HEK293 (cell line): Measurements from ENCODE around the gene ING1.

Source experiments
- CTCF ChIA-PET: fragments of 350-600 bp; formaldehyde crosslinking; extraction: SDS; loops from one replicate; lab custom pipeline; 2021; ENCODE audit warnings: antibody characterized with exemption; lab: Yijun Ruan, JAX
- POLR2A ChIA-PET: fragments of 300-600 bp; formaldehyde crosslinking; extraction: SDS; loops from one replicate; lab custom pipeline; 2020; ENCODE audit warnings: antibody characterized with exemption, inconsistent platforms; lab: Yijun Ruan, JAX
- H3K27ac ChIP-seq: fragments of 200-500 bp; sonication (Bioruptor generic); 2 replicates; pipeline ENCODE4 v1.5.1; 2014; ENCODE audit warnings: low read depth, low read length, control low read depth, inconsistent platforms; ENCODE audit errors: extremely low read depth
- H3K36me3 ChIP-seq, 2 experiments: fragments of 200-500 bp in 1 of 2; sonication (Bioruptor generic) in 1 of 2; 1 replicate in 1 of 2; 2 replicates in 1 of 2; pipeline ENCODE4 v1.5.1; 2014 to 2017; ENCODE audit warnings: inconsistent platforms in 2 of 2, low read length in 2 of 2; ENCODE audit not compliant: control insufficient read depth in 2 of 2, insufficient read depth in 1 of 2
- H3K4me1 ChIP-seq: fragments of 200-500 bp; sonication (Bioruptor generic); 2 replicates; pipeline ENCODE4 v1.5.1; 2014; ENCODE audit warnings: mild to moderate bottlenecking, low read length, inconsistent platforms; ENCODE audit not compliant: control insufficient read depth, insufficient read depth
- H3K4me3 ChIP-seq: 2 replicates; pipeline ENCODE4 v1.5.1; 2011; ENCODE audit warnings: low read depth, mild to moderate bottlenecking, control low read depth, low read length, moderate library complexity
- H3K9me3 ChIP-seq: fragments of 200-500 bp; sonication (Bioruptor generic); 2 replicates; pipeline ENCODE4 v1.5.1; 2014; ENCODE audit warnings: low read depth, low read length, inconsistent platforms; ENCODE audit not compliant: control insufficient read depth, insufficient read depth
- PATZ1 ChIP-seq: fragments of 450-650 bp; formaldehyde crosslinking; IDR thresholded peaks from 2 replicates; pipeline ENCODE4 v1.5.1; 2016; ENCODE audit warnings: missing biosample characterization, missing genetic modification characterization
- YY1 ChIP-seq: fragments of 450-650 bp; formaldehyde crosslinking; IDR thresholded peaks from 2 replicates; pipeline ENCODE4 v1.5.1; 2018; ENCODE audit warnings: missing biosample characterization, missing genetic modification characterization
- ZIC2 ChIP-seq: fragments of 450-650 bp; formaldehyde crosslinking; IDR thresholded peaks from 2 replicates; pipeline ENCODE4 v1.5.1; 2016; ENCODE audit warnings: missing biosample characterization, missing genetic modification characterization
- ZNF138 ChIP-seq: fragments of 450-650 bp; formaldehyde crosslinking; IDR thresholded peaks from 2 replicates; pipeline ENCODE4 v1.5.1; 2016; ENCODE audit warnings: missing biosample characterization, missing genetic modification characterization, borderline replicate concordance
- ZNF16 ChIP-seq: fragments of 450-650 bp; formaldehyde crosslinking; IDR thresholded peaks from 2 replicates; pipeline ENCODE4 v1.5.1; 2016; ENCODE audit warnings: low read depth, missing biosample characterization, missing genetic modification characterization
- ZNF416 ChIP-seq: fragments of 450-650 bp; formaldehyde crosslinking; IDR thresholded peaks from 2 replicates; pipeline ENCODE4 v1.5.1; 2016; ENCODE audit warnings: missing biosample characterization, missing genetic modification characterization
- ZNF426 ChIP-seq: fragments of 450-650 bp; formaldehyde crosslinking; IDR thresholded peaks from 2 replicates; pipeline ENCODE4 v1.5.1; 2017; ENCODE audit warnings: missing biosample characterization, missing genetic modification characterization, mild to moderate bottlenecking, inconsistent platforms, moderate library complexity
- ZNF580 ChIP-seq: fragments of 450-650 bp; formaldehyde crosslinking; IDR thresholded peaks from 2 replicates; pipeline ENCODE4 v1.5.1; 2016; ENCODE audit warnings: missing biosample characterization, missing genetic modification characterization
- ZNF585B ChIP-seq: fragments of 450-650 bp; formaldehyde crosslinking; IDR thresholded peaks from 2 replicates; pipeline ENCODE4 v1.5.1; 2016; ENCODE audit warnings: missing biosample characterization, missing genetic modification characterization
- ZNF623 ChIP-seq: fragments of 450-650 bp; formaldehyde crosslinking; IDR thresholded peaks from 2 replicates; pipeline ENCODE4 v1.5.1; 2016; ENCODE audit warnings: missing biosample characterization, missing genetic modification characterization
- ZNF639 ChIP-seq: fragments of 450-650 bp; formaldehyde crosslinking; IDR thresholded peaks from 2 replicates; pipeline ENCODE4 v1.5.1; 2016; ENCODE audit warnings: missing biosample characterization, missing genetic modification characterization
- ZNF645 ChIP-seq: fragments of 450-650 bp; formaldehyde crosslinking; IDR thresholded peaks from 2 replicates; pipeline ENCODE4; 2016; ENCODE audit warnings: missing biosample characterization, missing genetic modification characterization
- ZNF791 ChIP-seq: fragments of 450-650 bp; formaldehyde crosslinking; IDR thresholded peaks from 2 replicates; pipeline ENCODE4 v1.5.1; 2016; ENCODE audit warnings: missing biosample characterization, missing genetic modification characterization
- ZNF830 ChIP-seq: fragments of 450-650 bp; IDR thresholded peaks from 2 replicates; pipeline ENCODE4 v1.5.0; 2018; ENCODE audit warnings: missing biosample characterization, missing genetic modification characterization, low read depth, mild to moderate bottlenecking, moderate library complexity
- ZSCAN30 ChIP-seq: fragments of 450-650 bp; IDR thresholded peaks from 2 replicates; pipeline ENCODE4 v1.5.1; 2018; ENCODE audit warnings: missing biosample characterization, mild to moderate bottlenecking, missing genetic modification characterization, moderate library complexity
- TF ChIP-seq, protein P1 (sequence below): fragments of 450-650 bp; formaldehyde crosslinking; IDR thresholded peaks from 2 replicates; pipeline ENCODE4 v1.5.1; 2016; ENCODE audit warnings: missing biosample characterization, missing genetic modification characterization
- TF ChIP-seq, protein P2 (sequence below): fragments of 450-650 bp; formaldehyde crosslinking; IDR thresholded peaks from 2 replicates; pipeline ENCODE4 v1.5.1; 2017; ENCODE audit warnings: missing biosample characterization, missing genetic modification characterization
- TF ChIP-seq, protein P3 (sequence below): fragments of 450-650 bp; formaldehyde crosslinking; IDR thresholded peaks from 2 replicates; pipeline ENCODE4 v1.5.1; 2016; ENCODE audit warnings: missing biosample characterization, missing genetic modification characterization
- TF ChIP-seq, protein P4 (sequence below): fragments of 450-650 bp; formaldehyde crosslinking; conservative IDR thresholded peaks from 2 replicates; pipeline ENCODE4 v1.5.1; 2016; ENCODE audit warnings: low read depth, missing biosample characterization, missing genetic modification characterization

Gene ING1

DNA sequence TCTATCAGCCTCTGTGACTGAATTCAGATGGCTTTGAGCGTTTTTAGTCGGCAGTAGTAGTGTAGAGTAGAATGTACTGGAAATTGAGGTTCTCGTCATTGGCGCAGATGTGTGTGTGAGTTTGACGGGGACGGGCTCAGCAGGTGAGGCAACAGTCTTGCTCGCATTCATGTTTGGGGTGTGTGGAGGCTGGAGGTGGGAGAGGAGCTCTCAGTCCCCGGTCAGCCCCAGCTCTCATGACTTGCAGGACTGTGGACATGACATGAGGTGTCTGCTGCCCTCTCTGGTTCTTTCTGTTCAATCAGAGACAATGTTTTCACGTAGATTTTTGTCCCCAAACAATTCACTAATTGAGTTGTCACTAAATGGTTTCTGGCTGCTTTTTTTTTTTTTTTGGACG is 57.2 kb downstream of the ING1 start:
- POLR2A ChIA-PET: interaction anchor here (1.2 kb wide), 1 partner anchor 55 kb away, joined by 5 read pairs; no protein-coding TSS in a partner anchor
- Histone ChIP-seq H3K4me3 (no peak overlapping the region), H3K4me1 (no peaks in the 10 kb centered on the region)
- TF ChIP-seq ZNF791 (tag by site-specific recombination): no peak
- TF ChIP-seq ZNF830 (tag by site-specific recombination): no peak
- TF ChIP-seq YY1 (tag by site-specific recombination): no peak
- TF ChIP-seq ZNF580 (tag by site-specific recombination): no peak
- TF ChIP-seq, protein P1, sequence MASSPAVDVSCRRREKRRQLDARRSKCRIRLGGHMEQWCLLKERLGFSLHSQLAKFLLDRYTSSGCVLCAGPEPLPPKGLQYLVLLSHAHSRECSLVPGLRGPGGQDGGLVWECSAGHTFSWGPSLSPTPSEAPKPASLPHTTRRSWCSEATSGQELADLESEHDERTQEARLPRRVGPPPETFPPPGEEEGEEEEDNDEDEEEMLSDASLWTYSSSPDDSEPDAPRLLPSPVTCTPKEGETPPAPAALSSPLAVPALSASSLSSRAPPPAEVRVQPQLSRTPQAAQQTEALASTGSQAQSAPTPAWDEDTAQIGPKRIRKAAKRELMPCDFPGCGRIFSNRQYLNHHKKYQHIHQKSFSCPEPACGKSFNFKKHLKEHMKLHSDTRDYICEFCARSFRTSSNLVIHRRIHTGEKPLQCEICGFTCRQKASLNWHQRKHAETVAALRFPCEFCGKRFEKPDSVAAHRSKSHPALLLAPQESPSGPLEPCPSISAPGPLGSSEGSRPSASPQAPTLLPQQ: no peak
- no peak for TF ChIP-seq ZIC2
- no peak for TF ChIP-seq PATZ1
- TF ChIP-seq, protein P2, sequence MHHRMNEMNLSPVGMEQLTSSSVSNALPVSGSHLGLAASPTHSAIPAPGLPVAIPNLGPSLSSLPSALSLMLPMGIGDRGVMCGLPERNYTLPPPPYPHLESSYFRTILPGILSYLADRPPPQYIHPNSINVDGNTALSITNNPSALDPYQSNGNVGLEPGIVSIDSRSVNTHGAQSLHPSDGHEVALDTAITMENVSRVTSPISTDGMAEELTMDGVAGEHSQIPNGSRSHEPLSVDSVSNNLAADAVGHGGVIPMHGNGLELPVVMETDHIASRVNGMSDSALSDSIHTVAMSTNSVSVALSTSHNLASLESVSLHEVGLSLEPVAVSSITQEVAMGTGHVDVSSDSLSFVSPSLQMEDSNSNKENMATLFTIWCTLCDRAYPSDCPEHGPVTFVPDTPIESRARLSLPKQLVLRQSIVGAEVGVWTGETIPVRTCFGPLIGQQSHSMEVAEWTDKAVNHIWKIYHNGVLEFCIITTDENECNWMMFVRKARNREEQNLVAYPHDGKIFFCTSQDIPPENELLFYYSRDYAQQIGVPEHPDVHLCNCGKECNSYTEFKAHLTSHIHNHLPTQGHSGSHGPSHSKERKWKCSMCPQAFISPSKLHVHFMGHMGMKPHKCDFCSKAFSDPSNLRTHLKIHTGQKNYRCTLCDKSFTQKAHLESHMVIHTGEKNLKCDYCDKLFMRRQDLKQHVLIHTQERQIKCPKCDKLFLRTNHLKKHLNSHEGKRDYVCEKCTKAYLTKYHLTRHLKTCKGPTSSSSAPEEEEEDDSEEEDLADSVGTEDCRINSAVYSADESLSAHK (tag by site-specific recombination): no peak
- TF ChIP-seq ZNF585B (tag by site-specific recombination): no peak
- TF ChIP-seq, protein P3, sequence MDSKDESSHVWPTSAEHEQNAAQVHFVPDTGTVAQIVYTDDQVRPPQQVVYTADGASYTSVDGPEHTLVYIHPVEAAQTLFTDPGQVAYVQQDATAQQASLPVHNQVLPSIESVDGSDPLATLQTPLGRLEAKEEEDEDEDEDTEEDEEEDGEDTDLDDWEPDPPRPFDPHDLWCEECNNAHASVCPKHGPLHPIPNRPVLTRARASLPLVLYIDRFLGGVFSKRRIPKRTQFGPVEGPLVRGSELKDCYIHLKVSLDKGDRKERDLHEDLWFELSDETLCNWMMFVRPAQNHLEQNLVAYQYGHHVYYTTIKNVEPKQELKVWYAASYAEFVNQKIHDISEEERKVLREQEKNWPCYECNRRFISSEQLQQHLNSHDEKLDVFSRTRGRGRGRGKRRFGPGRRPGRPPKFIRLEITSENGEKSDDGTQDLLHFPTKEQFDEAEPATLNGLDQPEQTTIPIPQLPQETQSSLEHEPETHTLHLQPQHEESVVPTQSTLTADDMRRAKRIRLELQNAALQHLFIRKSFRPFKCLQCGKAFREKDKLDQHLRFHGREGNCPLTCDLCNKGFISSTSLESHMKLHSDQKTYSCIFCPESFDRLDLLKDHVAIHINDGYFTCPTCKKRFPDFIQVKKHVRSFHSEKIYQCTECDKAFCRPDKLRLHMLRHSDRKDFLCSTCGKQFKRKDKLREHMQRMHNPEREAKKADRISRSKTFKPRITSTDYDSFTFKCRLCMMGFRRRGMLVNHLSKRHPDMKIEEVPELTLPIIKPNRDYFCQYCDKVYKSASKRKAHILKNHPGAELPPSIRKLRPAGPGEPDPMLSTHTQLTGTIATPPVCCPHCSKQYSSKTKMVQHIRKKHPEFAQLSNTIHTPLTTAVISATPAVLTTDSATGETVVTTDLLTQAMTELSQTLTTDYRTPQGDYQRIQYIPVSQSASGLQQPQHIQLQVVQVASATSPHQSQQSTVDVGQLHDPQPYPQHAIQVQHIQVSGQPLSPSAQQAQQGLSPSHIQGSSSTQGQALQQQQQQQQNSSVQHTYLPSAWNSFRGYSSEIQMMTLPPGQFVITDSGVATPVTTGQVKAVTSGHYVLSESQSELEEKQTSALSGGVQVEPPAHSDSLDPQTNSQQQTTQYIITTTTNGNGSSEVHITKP: no peak
- no peak for TF ChIP-seq ZNF16 (tag by site-specific recombination)
- TF ChIP-seq ZNF416 (tag by site-specific recombination): no peak
- TF ChIP-seq, all 188 proteins: peak for 0
- CTCF ChIA-PET: no interaction called here
- H3K9me3 ChIP-seq: no peaks in the 10 kb centered on the region
- H3K36me3 ChIP-seq: no peaks in the 10 kb centered on the region
- H3K27ac ChIP-seq: no peak overlapping the region

DNA sequence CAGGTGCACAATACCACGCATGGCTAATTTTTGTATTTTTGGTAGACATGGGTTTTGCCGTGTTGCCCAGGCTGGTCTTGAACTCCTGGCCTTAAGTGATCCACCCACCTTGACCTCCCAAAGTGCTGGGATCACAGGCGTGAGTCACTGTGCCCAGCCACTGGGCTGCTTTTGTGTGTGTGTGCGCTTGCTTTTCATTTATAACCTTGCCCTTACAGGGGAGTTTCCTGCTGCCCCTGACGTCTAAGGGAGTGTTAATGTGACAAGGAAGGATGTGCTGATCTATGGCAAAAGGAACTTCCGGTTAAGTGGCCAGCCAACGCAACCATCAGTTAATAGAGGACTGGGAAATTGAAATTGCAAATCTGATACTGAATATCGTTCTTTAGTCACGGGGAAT is 57.7 kb downstream of the ING1 start:
- no peaks in the 10 kb centered on the region for H3K4me1 ChIP-seq
- POLR2A ChIA-PET: no interaction called here
- TF ChIP-seq, protein P4, sequence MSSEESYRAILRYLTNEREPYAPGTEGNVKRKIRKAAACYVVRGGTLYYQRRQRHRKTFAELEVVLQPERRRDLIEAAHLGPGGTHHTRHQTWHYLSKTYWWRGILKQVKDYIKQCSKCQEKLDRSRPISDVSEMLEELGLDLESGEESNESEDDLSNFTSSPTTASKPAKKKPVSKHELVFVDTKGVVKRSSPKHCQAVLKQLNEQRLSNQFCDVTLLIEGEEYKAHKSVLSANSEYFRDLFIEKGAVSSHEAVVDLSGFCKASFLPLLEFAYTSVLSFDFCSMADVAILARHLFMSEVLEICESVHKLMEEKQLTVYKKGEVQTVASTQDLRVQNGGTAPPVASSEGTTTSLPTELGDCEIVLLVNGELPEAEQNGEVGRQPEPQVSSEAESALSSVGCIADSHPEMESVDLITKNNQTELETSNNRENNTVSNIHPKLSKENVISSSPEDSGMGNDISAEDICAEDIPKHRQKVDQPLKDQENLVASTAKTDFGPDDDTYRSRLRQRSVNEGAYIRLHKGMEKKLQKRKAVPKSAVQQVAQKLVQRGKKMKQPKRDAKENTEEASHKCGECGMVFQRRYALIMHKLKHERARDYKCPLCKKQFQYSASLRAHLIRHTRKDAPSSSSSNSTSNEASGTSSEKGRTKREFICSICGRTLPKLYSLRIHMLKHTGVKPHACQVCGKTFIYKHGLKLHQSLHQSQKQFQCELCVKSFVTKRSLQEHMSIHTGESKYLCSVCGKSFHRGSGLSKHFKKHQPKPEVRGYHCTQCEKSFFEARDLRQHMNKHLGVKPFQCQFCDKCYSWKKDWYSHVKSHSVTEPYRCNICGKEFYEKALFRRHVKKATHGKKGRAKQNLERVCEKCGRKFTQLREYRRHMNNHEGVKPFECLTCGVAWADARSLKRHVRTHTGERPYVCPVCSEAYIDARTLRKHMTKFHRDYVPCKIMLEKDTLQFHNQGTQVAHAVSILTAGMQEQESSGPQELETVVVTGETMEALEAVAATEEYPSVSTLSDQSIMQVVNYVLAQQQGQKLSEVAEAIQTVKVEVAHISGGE (tag by site-specific recombination): no peak
- TF ChIP-seq ZSCAN30 (tag by site-specific recombination) (no peak), ZNF639 (tag by site-specific recombination) (no peak), ZNF623 (no peak), ZNF138 (no peak), ZNF426 (tag by site-specific recombination) (no peak), ZNF645 (no peak)

More for the DNA sequence above, 57.7 kb downstream of the ING1 start:
- Histone ChIP-seq H3K27ac (no peak overlapping the region), H3K36me3 (no peaks in the 10 kb centered on the region), H3K9me3 (no peaks in the 10 kb centered on the region), H3K4me3 (no peak overlapping the region)
- CTCF ChIA-PET: interaction anchor here (0.7 kb wide), 1 partner anchor 144 kb away, joined by 5 read pairs; no protein-coding TSS in a partner anchor
